Activated CD4-positive, alpha-beta T cell treated with anti-CD3 and anti-CD28 coated beads, Interleukin-2, amount 10 ng/mL, durations not matched to agents 7 days and 5 days (primary cell): ENCODE results near the gene SUMF1. TPM values are rescaled to one million over a fixed set of nuclear protein-coding genes. Genes with fewer than 3 reads are reported as not detected.
"Not testable (repeated sequence)": the region's sequence is repeated elsewhere in the genome, so short reads cannot be mapped to it uniquely, and the experiment has no call there.

ENCODE experiments used
- CTCF ChIA-PET: fragments of 350-600 bp; sonication (Branson Sonifier 250); formaldehyde crosslinking; loops from one replicate; lab custom pipeline; 2021; ENCODE audit warnings: antibody characterized with exemption; lab: Charles Lee
- POLR2A ChIA-PET: fragments of 350-600 bp; sonication (Branson Sonifier 250); formaldehyde crosslinking; loops from one replicate; lab custom pipeline; 2021; ENCODE audit warnings: antibody characterized with exemption; lab: Charles Lee
- DNase-seq: peaks from one replicate; pipeline ENCODE4 v3.0.0-alpha.2; 2020
- H3K27ac Mint-ChIP-seq: one replicate; pipeline ENCODE4 v1.8.0; 2021; ENCODE audit warnings: mild to moderate bottlenecking, moderate library complexity, mixed read lengths
- H3K27me3 Mint-ChIP-seq: one replicate; pipeline ENCODE4 v1.8.0; 2021; ENCODE audit warnings: mixed read lengths
- H3K36me3 Mint-ChIP-seq: one replicate; pipeline ENCODE4 v1.8.0; 2021; ENCODE audit warnings: low read depth, mixed read lengths
- H3K4me1 Mint-ChIP-seq: one replicate; pipeline ENCODE4 v1.8.0; 2021; ENCODE audit warnings: mixed read lengths
- H3K4me3 Mint-ChIP-seq: one replicate; pipeline ENCODE4 v1.8.0; 2021; ENCODE audit warnings: mild to moderate bottlenecking, moderate library complexity, mixed read lengths
- H3K9me3 Mint-ChIP-seq: one replicate; pipeline ENCODE4 v1.8.0; 2021; ENCODE audit warnings: mixed read lengths
- total RNA-seq, 2 experiments: library from RNA; stranded (reverse); gene quantifications; one replicate each; pipeline ENCODE4 v1.2.3, GENCODE V29; 2021

SUMF1 gene
- total RNA-seq, 2 experiments from 2014 or later: 6.2 to 9.0 TPM

DNA sequence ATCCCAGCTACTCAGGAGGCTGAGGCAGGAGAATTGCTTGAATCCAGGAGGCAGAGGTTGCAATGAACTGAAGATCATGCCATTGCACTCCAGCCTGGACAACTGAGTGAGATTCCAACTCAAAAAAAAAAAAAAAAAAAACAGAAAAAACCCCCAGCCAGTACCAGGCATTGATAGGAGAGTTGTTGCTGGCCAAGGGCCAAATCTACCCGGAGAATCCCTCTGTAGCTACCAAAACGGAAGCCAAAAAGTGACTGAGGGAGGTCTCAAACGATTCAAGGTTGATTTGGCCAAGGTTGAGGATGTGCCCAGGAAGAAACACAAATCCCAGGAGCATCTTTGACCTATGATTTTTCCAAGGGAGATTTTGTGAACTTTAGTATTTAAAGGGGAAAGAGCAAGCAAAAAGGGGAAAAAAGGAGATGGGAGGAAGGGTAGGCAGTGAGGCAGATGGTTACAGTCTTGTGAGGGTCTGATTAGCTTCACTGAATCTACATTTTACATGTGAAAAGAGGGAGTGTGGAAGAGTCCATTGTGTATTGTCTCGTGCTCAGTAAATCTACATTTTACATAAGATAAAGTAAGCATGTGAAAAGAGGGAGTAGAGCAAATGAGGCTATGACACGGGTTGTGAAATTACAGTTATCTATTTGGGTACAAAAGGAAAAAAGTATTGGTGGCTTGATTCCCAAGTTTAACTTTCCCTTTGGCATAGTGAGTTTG, 131.1 kb downstream of the SUMF1 start:
- no peaks in the 10 kb centered on the region for H3K9me3 Mint-ChIP-seq
- no peak overlapping the region for H3K27ac Mint-ChIP-seq
- peaks cover 6% of the 10 kb centered on the region for H3K4me1 Mint-ChIP-seq
- H3K4me3 Mint-ChIP-seq: no peak overlapping the region
- DNase-seq: no peak
- peaks cover 4% of the 10 kb centered on the region for H3K36me3 Mint-ChIP-seq
- ChIA-PET CTCF (interaction anchor here (0.6 to 1.1 kb wide), 4 partner anchors 8 to 338 kb away, joined by 3 read pairs; no protein-coding TSS in a partner anchor), POLR2A (no interaction called here)
- peaks cover 2% of the 10 kb centered on the region for H3K27me3 Mint-ChIP-seq

DNA sequence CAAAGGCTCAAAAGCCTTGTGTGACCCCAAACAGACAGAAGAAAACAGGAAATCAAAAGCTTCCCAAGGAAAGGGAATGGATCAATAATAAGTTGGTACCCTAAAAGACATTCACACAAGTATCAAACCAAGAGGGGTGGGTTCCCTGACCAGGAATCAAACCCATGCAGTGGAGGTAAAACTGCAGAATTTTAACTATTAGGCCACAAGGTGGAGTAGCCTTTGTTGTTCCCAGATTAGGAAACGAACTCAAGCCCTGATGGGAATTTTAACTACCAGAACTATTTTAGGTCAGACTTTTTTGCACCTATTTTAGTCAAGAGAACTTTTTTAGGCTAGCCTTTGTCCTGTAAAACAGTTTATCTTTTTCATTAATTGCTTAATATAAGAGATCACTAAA, 132.5 kb downstream of the SUMF1 start:
- no peak overlapping the region for H3K27ac Mint-ChIP-seq
- ChIA-PET CTCF (no interaction called here), POLR2A (no interaction called here)
- no peak for DNase-seq
- no peaks in the 10 kb centered on the region for H3K4me1 Mint-ChIP-seq
- H3K4me3 Mint-ChIP-seq: no peak overlapping the region
- peaks cover 4% of the 10 kb centered on the region for H3K9me3 Mint-ChIP-seq
- peaks cover 3% of the 10 kb centered on the region for H3K36me3 Mint-ChIP-seq
- H3K27me3 Mint-ChIP-seq: peaks cover 2% of the 10 kb centered on the region

DNA sequence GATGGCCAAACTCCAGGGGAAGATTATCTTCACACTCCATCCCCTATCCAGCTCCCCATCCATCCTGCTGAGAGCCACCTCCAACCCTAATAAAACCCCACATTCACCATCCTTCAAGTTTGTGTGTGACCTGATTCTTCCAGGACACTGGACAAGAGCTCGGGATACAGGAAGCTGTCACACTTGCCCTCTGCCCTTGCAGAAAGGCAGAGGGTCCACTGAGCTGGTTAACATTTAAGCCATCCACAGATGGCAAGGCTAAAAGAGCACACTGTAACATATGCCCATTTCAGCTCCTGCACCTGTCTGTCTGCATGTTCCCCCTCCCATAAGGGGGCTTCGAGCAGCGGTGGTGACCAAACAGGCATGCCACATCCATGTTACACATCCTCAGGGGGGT, 134.1 kb downstream of the SUMF1 start:
- no peak overlapping the region for H3K27ac Mint-ChIP-seq
- no peaks in the 10 kb centered on the region for H3K4me1 Mint-ChIP-seq
- no peak overlapping the region for H3K4me3 Mint-ChIP-seq
- CTCF ChIA-PET: interaction anchor here (0.6 kb wide), 1 partner anchor 825 kb away, joined by 3 read pairs; no protein-coding TSS in a partner anchor
- H3K27me3 Mint-ChIP-seq: peaks cover 2% of the 10 kb centered on the region
- no peak for DNase-seq
- peaks cover 13% of the 10 kb centered on the region for H3K9me3 Mint-ChIP-seq
- POLR2A ChIA-PET: no interaction called here
- peaks cover 3% of the 10 kb centered on the region for H3K36me3 Mint-ChIP-seq

DNA sequence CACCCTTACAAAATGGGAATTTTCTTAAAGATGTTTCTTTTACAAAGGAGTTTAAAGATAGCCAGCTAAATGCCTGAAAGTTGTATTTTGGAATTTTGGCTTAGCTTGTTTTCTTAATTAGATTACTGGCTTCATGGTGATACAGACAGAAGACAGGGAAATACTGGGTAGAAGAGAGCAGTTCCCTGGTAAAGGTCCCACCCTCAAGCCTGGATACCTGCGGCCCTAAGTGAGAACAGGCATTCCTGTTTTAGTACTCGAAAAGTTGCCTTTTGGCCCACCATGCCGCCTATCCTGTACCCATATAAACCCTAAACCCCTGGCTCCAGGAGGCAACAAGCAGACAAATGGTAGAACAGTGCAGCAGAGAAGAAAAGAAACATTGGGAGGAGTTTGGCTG, 134.5 kb downstream of the SUMF1 start:
- no peak for DNase-seq
- no peak overlapping the region for H3K4me3 Mint-ChIP-seq
- peaks cover 3% of the 10 kb centered on the region for H3K36me3 Mint-ChIP-seq
- H3K9me3 Mint-ChIP-seq: peaks cover 13% of the 10 kb centered on the region
- peaks cover 2% of the 10 kb centered on the region for H3K27me3 Mint-ChIP-seq
- ChIA-PET CTCF (interaction anchor here (0.6 kb wide), 1 partner anchor 826 kb away, joined by 3 read pairs; no protein-coding TSS in a partner anchor), POLR2A (no interaction called here)
- H3K4me1 Mint-ChIP-seq: no peaks in the 10 kb centered on the region
- no peak overlapping the region for H3K27ac Mint-ChIP-seq

DNA sequence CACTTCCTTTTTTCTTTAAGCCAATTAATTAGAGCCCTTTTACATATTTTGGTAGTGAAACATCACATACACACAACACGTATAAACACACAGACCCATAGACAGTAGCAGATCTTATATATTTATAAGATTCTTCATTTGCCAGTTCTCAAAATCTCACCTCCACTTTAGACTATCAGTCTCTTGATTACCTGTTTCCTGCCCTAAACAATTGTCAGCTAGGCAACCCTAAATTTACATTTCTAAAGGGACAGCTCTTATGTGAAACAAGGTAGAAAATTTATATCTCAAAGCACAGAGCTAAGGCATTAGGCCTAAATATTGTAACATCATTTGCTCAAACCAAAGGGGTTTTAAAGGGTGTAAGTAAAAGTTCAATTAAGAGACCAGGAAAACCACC, 135.0 kb downstream of the SUMF1 start:
- Mint-ChIP-seq H3K27me3 (peaks cover 2% of the 10 kb centered on the region), H3K4me3 (no peak overlapping the region), H3K27ac (no peak overlapping the region), H3K9me3 (peaks cover 15% of the 10 kb centered on the region), H3K36me3 (peaks cover 3% of the 10 kb centered on the region), H3K4me1 (no peaks in the 10 kb centered on the region)
- POLR2A ChIA-PET: no interaction called here
- CTCF ChIA-PET: no interaction called here
- DNase-seq: no peak

DNA sequence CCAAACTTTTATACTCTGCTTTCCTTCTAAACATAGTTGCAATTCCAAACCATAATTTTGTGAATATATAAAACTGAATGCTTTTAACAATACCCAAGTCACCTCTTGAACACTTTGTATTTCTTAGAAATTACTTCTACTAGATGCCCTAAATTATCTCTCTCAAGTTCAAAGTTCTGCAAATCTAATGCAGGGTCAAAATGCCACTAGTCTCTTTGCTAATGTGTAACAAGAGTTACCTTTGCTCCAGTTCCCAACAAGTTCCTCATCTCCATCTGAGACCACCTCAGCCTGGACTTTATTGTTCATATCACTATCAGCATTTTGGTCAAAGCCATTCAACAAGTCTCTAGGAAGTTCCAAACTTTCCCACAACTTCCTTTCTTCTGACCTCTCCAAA, 137.3 kb downstream of the SUMF1 start:
- H3K4me1 Mint-ChIP-seq, CTCF ChIA-PET, H3K4me3 Mint-ChIP-seq, DNase-seq, H3K27me3 Mint-ChIP-seq, POLR2A ChIA-PET, H3K36me3 Mint-ChIP-seq, H3K27ac Mint-ChIP-seq: not testable (repeated sequence)
- H3K9me3 Mint-ChIP-seq: peaks cover 16% of the 10 kb centered on the region

DNA sequence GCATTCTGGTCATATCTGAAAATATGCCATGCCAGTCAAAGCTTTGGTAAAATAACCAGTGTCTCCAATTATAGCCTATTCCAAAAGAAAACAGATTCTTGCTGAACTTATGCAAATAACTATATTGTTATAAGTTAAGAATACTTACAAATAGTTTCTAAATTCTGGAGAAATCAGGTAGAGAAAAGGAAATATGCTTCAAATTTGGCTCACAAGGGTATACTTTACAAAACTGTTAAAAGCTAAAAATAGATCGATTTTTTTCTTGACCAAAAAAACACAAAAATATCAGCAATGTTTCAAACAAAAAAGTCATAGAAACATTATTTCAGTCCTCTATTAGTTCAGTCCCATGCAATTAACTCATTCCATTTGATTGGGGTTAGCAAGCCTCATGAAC, 140.2 kb downstream of the SUMF1 start:
- Mint-ChIP-seq H3K4me1 (no peaks in the 10 kb centered on the region), H3K27ac (no peak overlapping the region), H3K36me3 (peaks cover 3% of the 10 kb centered on the region), H3K27me3 (no peaks in the 10 kb centered on the region), H3K9me3 (peaks cover 16% of the 10 kb centered on the region), H3K4me3 (no peak overlapping the region)
- ChIA-PET POLR2A (no interaction called here), CTCF (interaction anchor here (0.8 to 1.1 kb wide), 2 partner anchors 35 to 727 kb away, joined by 3 read pairs; no protein-coding TSS in a partner anchor)
- DNase-seq: no peak

DNA sequence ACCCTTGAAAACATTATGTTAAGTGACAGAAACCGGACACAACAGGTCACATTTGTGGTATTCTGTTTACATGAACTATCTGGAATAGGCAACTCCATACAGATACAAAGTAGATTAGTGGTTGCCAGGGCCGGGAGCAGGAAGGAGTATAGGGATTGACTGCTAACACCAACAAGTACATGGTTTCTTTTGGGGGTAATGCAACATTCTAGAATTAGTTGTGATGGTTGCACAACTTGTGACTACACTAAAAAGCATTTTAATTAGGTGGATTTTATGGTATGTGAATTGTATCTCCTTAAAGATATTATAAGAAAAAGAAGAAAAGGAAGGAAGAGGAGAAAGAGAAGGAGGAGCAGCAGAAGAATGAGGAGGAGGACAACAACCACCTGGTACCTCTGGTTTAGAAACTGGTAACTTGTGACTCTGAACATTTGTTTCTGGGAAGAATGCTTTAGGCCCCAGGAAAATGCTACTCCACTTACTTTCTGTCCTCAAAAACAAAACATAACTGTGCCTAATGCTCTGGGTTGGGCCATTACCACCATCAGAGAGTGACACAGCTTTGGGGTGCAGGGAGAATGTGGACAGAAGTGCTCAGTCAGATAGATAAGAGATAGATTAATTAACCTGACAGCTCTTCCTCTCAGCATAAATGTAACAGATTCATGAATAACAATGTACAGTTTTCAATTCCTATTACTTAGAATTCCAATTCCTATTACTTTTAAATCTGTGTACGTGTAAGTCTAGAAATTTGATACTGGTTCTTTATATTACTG, 143.6 kb downstream of the SUMF1 start:
- Mint-ChIP-seq H3K36me3 (peaks cover 3% of the 10 kb centered on the region), H3K4me1 (no peaks in the 10 kb centered on the region), H3K27ac (no peak overlapping the region), H3K9me3 (peaks cover 5% of the 10 kb centered on the region), H3K27me3 (no peaks in the 10 kb centered on the region), H3K4me3 (no peak overlapping the region)
- no peak for DNase-seq
- ChIA-PET POLR2A (no interaction called here), CTCF (no interaction called here)

DNA sequence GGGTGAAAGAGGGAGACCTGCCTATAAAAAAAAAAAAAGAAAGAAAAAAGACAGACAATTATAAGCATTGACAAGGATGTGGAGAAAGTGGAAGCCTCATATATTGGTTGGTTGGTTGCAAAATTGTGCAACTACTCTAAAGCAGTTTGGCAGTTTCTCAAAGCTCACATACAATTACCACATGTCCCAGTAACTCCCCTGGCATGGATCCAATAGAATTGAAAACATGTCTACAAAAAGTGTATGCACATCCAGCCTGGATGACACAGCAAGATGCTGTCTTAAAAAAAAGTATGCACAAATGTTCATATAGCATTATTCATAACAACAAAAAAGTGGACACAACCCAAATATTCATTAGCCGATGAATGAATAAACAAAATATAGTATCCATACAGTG, 144.4 kb downstream of the SUMF1 start:
- Mint-ChIP-seq H3K4me3 (no peak overlapping the region), H3K27me3 (no peaks in the 10 kb centered on the region), H3K4me1 (no peaks in the 10 kb centered on the region), H3K36me3 (peaks cover 6% of the 10 kb centered on the region), H3K27ac (no peak overlapping the region), H3K9me3 (peaks cover 3% of the 10 kb centered on the region)
- no peak for DNase-seq
- ChIA-PET CTCF (no interaction called here), POLR2A (no interaction called here)

DNA sequence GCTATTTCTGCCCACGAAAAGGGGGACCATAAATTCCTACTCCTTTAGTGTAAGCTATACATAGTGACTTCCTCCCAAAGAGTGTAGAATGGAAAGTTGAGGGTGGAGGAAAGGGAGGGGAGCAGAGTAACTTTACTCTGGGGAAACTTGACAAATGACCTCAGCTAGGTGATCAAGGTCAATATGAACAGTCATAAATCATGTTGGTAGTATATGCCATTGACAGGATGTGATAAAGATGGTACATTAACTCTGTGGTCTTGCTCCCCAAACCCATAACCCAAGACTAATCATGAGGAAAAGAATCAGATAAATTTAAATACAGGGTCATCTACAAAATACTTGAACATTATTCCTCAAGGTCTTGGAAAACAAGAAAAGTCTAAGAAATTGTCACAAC, 145.3 kb downstream of the SUMF1 start:
- CTCF ChIA-PET: no interaction called here
- Mint-ChIP-seq H3K9me3 (no peaks in the 10 kb centered on the region), H3K4me1 (no peaks in the 10 kb centered on the region), H3K27me3 (no peaks in the 10 kb centered on the region), H3K36me3 (peaks cover 9% of the 10 kb centered on the region), H3K4me3 (no peak overlapping the region), H3K27ac (no peak overlapping the region)
- DNase-seq: no peak
- POLR2A ChIA-PET: no interaction called here

DNA sequence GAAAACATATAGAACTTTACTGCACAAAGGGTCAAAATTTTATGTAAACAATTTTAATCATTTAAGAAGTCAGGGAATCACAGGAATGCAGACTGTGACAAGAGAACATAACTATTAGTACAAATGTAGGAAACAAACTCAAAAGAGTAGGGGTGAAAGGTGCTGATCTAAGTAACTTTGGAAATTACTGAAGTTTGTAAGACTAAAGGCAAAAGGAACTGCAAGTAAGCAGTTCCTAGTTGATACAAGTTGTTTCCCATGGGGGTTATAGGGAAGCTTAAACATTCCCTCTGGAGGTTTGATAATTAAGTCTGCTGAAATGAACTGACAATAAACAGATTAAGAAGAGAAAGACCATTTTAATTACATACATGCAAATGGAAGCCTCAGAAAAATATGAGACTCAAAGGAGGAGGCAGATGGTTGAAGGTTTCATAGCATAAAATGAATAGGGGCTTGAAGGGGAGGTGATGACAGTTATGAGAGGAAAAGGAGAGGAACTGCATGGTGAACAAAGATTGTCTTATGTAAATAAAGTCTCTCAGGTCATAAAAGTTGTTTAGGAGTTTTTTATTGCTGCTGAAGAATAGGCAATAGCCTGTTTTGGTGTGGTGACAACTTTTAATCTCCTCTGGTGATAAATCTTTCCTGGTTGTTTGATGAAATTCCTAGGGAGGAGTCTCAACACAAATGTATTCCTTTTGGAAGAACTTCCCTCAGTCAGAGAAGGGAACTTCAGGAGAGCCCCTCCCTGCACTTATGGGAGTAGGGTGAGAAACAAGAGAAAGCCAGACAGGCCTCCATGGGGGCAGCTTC, 146.8 kb downstream of the SUMF1 start:
- H3K27ac Mint-ChIP-seq: no peak overlapping the region
- ChIA-PET POLR2A (no interaction called here), CTCF (no interaction called here)
- H3K4me3 Mint-ChIP-seq: no peak overlapping the region
- no peaks in the 10 kb centered on the region for H3K27me3 Mint-ChIP-seq
- no peaks in the 10 kb centered on the region for H3K4me1 Mint-ChIP-seq
- no peak for DNase-seq
- H3K36me3 Mint-ChIP-seq: peaks cover 18% of the 10 kb centered on the region
- peaks cover 3% of the 10 kb centered on the region for H3K9me3 Mint-ChIP-seq

DNA sequence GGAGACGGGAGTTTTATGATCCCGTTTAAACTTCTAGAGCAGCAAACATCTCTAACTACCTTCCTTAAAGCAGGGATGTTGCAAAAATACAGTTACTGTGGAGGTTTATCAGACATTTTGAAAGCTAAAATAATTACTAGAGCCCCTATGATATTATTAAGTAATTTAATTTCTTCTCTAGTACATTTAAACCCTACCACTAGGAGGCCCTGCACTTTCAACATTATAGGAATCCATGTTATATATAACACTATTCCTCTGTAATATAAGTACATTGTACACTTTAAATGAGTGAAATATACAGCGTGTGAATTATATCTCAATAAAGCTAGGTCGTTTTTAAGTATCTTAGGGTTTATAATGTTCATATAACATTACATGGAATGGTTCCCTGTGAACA, 152.4 kb downstream of the SUMF1 start:
- ChIA-PET CTCF (interaction anchor here (0.8 to 1.0 kb wide), 2 partner anchors 11 to 883 kb away, joined by 3 read pairs; no protein-coding TSS in a partner anchor), POLR2A (no interaction called here)
- peaks cover 3% of the 10 kb centered on the region for H3K9me3 Mint-ChIP-seq

More for the DNA sequence above, 152.4 kb downstream of the SUMF1 start:
- Mint-ChIP-seq H3K27me3 (no peaks in the 10 kb centered on the region), H3K27ac (no peak overlapping the region), H3K4me1 (no peaks in the 10 kb centered on the region), H3K4me3 (no peak overlapping the region), H3K36me3 (peaks cover 24% of the 10 kb centered on the region)
- no peak for DNase-seq
